GM21423 (cell line): ENCODE measurements around the gene DDX1.

Source experiments
- ATAC-seq: cut with Tn5 transposase; IDR thresholded peaks from one replicate; pipeline ENCODE4 v1.9.1; 2021; ENCODE audit warnings: mild to moderate bottlenecking, moderate library complexity; ENCODE audit not compliant: unreplicated experiment

Gene DDX1

GRCh38 chr2:15658911-15659310 is 67.2 kb downstream of the DDX1 start:
- ATAC-seq = no peak

- no peak for ATAC-seq
Observed at GRCh38 chr2:15660491-15661294, 69.0 kb downstream of the DDX1 start.

- ATAC-seq = no peak
Observed at GRCh38 chr2:15661295-15661569, 69.6 kb downstream of the DDX1 start.

- no peak for ATAC-seq
Observed at GRCh38 chr2:15662026-15662425, 70.4 kb downstream of the DDX1 start.

- ATAC-seq = no peak
Observed at GRCh38 chr2:15662579-15662978, 70.9 kb downstream of the DDX1 start.

- no peak for ATAC-seq
Observed at GRCh38 chr2:15663802-15664201, 72.1 kb downstream of the DDX1 start.

- ATAC-seq = no peak
Observed at GRCh38 chr2:15664273-15665066, 72.8 kb downstream of the DDX1 start.

GRCh38 chr2:15665067-15665942 is 73.6 kb downstream of the DDX1 start:
- ATAC-seq = no peak

GRCh38 chr2:15665943-15666460 is 74.3 kb downstream of the DDX1 start:
- ATAC-seq = no peak

GRCh38 chr2:15666861-15667808 is 75.5 kb downstream of the DDX1 start:
- no peak for ATAC-seq

GRCh38 chr2:15667809-15668556 is 76.3 kb downstream of the DDX1 start:
- ATAC-seq = no peak

- ATAC-seq = no peak
Observed at GRCh38 chr2:15668611-15669305, 77.1 kb downstream of the DDX1 start.

- ATAC-seq = no peak
Observed at GRCh38 chr2:15669375-15669910, 77.8 kb downstream of the DDX1 start.

- no peak for ATAC-seq
Observed at GRCh38 chr2:15670469-15670868, 78.8 kb downstream of the DDX1 start.

- no peak for ATAC-seq
Observed at GRCh38 chr2:15670981-15671380, 79.3 kb downstream of the DDX1 start.

GRCh38 chr2:15671409-15671808 is 79.7 kb downstream of the DDX1 start:
- ATAC-seq = no peak

GRCh38 chr2:15671842-15672815 is 80.5 kb downstream of the DDX1 start:
- ATAC-seq = no peak
